HG03558 (cell line): ENCODE measurements around the gene ZNF385C.

Source experiments
- ATAC-seq: cut with Tn5 transposase; IDR thresholded peaks from one replicate; pipeline ENCODE4 v1.9.1; 2021; ENCODE audit warnings: moderate number of reproducible peaks; ENCODE audit not compliant: unreplicated experiment; ENCODE audit errors: extremely low read depth

Gene ZNF385C

GRCh38 chr17:42000413-42001133 lies 97.7 kb downstream of the ZNF385C start:
- ATAC-seq, result no peak

GRCh38 chr17:41998497-41998896 lies 99.8 kb downstream of the ZNF385C start:
- ATAC-seq, result no peak

- no peak for ATAC-seq
Observed at GRCh38 chr17:41996855-41997164, 101.5 kb downstream of the ZNF385C start.

- no peak for ATAC-seq
Observed at GRCh38 chr17:41992576-41992975, 105.7 kb downstream of the ZNF385C start.

GRCh38 chr17:41989702-41990419 lies 108.4 kb downstream of the ZNF385C start:
- ATAC-seq, result no peak

- no peak for ATAC-seq
Observed at GRCh38 chr17:41988418-41988817, 109.9 kb downstream of the ZNF385C start.

- no peak for ATAC-seq
Observed at GRCh38 chr17:41987642-41988041, 110.6 kb downstream of the ZNF385C start.

GRCh38 chr17:41986634-41987033 lies 111.6 kb downstream of the ZNF385C start:
- ATAC-seq, result no peak

- no peak for ATAC-seq
Observed at GRCh38 chr17:41985919-41986318, 112.4 kb downstream of the ZNF385C start.

GRCh38 chr17:41984454-41984853 lies 113.8 kb downstream of the ZNF385C start:
- no peak for ATAC-seq

GRCh38 chr17:41982026-41982760 lies 116.1 kb downstream of the ZNF385C start:
- no peak for ATAC-seq

GRCh38 chr17:41977991-41978390 lies 120.3 kb downstream of the ZNF385C start:
- no peak for ATAC-seq

GRCh38 chr17:41976142-41976768 lies 122.0 kb downstream of the ZNF385C start:
- ATAC-seq, result no peak
